HG03460 (cell line): ENCODE measurements around the gene BCAP31.

Source experiments
- ATAC-seq: cut with Tn5 transposase; IDR thresholded peaks from one replicate; pipeline ENCODE4 v1.9.1; 2021; ENCODE audit not compliant: unreplicated experiment

The BCAP31 gene

DNA sequence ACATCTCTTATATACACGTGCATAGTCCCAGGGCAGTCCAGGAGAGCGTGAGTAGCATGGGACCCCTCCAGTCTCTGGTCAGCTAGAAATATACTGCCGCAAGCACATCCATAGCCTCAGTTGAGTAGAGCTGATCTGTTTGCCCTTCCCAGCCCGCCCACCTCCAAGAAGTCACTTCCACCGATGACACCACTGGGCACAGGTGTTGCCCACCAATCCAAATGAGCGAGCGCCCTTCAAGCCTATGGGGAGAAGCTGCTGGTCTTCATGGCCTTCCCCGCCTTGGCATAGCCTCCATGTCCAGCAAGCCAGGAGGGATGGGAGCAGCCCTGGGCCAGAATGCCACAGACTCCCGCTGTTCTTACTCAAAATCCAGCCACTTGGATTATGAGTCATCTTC, 67.0 kb downstream of the BCAP31 start:
- no peak for ATAC-seq

DNA sequence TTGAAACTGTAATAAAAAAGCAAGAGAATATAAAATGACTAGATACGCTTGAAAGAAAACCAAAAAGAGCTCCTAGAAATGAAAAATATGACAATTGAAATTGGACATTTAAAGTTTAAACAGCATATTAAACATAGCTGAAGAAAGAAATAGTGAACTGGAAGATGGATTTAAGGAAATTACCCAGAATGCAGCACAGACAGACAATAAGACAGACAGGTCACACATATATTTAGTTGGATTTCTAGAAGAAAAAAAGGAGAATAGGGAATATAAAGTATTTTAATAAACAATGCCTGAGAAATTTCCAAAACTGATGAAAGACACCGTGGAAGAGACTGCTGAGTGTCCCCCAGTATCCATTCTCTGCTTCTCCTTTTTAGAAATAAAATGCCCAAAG, 70.6 kb downstream of the BCAP31 start:
- ATAC-seq: no peak

DNA sequence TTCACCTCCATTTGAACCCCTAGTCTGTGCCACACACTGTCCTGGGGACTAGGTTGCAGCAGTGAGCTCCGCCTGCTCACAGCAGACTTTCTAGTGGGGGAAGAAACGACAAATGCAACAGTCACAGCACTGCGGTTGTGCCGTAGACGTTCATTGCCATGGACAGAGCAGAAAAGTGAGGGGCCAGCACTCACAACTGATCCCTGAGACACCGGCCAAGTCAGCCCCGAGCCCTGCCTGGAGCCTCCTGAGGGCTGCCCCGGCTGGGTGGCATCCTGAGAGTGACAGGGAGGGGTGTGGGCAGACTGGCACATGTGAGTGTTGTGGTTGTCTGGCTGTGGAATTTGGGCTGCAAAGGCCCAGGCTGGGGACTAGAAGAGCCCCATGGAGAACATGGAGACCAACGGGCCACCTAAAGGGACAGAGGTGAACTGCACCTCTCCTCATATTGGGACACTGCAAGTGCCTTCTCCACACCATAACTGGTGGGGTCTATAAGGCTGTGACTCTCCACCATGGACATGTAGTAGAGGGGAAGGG, 72.6 kb downstream of the BCAP31 start:
- no peak for ATAC-seq

DNA sequence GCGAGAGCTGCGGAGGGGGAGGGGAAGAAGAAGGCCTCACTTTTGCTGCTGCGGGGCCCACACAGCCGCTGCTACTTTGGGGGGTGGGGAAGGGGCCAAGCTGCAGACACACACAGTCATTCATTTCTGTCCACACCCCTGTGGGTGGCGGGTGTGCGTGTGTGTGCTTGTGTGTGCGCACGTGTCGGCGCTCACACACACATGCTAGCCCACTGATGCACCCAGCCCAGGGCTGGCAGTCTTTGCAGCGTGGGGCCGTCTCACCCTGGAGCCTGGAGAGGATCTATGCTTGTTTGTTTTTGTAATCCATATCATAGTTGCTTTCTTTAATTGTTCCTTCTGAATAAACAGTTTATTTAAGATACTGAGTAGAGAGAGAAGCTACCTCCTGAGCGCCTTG, 73.2 kb downstream of the BCAP31 start:
- no peak for ATAC-seq
